Activated CD4-positive, CD25-positive, alpha-beta regulatory T cell (primary cell): ENCODE results near the gene DENND2C.

ENCODE experiments used
- DNase-seq, 4 experiments: peaks; one replicate each; lab custom pipeline; 2025; lab: John Stamatoyannopoulos, UW

The DENND2C gene

GRCh38 chr1:114545315-114545714, 124.5 kb downstream of the DENND2C start:
- DNase-seq, result no peak

- no peak for DNase-seq
Measured at GRCh38 chr1:114540821-114541220, 129.0 kb downstream of the DENND2C start.

- DNase-seq, result no peak
Measured at GRCh38 chr1:114540272-114540671, 129.6 kb downstream of the DENND2C start.

GRCh38 chr1:114536043-114536442, 133.8 kb downstream of the DENND2C start:
- DNase-seq, result no peak

- DNase-seq, result no peak
Measured at GRCh38 chr1:114535401-114535800, 134.4 kb downstream of the DENND2C start.
